K562 (cell line): ENCODE measurements around the gene COQ10B. TPM values are rescaled to one million over a fixed set of nuclear protein-coding genes. Genes with fewer than 3 reads are reported as not detected.

Source experiments
- ATF7 ChIP-seq: fragments of 450-650 bp; IDR thresholded peaks from 2 replicates; pipeline ENCODE4 v1.7.1; 2014; ENCODE audit warnings: mild to moderate bottlenecking, moderate library complexity
- BCOR ChIP-seq: fragments of 450-650 bp; IDR thresholded peaks from 2 replicates; pipeline ENCODE4 v1.6.1; 2016
- DMBX1 ChIP-seq: fragments of 250-450 bp; sonication (Bioruptor Pico); IDR thresholded peaks from 2 replicates; pipeline ENCODE4 v1.8.0; 2022; ENCODE audit warnings: inconsistent platforms, mild to moderate bottlenecking, moderate library complexity, borderline replicate concordance
- FOXA3 ChIP-seq, 2 experiments: fragments of 450-650 bp in 1 of 2; sonication (generic) in 1 of 2; formaldehyde crosslinking; IDR thresholded peaks in 1 of 2; conservative IDR thresholded peaks in 1 of 2; 2 replicates each; pipeline versions ENCODE4 v1.4.0 to v1.8.0; 2020 to 2022; ENCODE audit warnings: mild to moderate bottlenecking in 2 of 2, missing genetic modification reagents in 1 of 2
- HCFC1 ChIP-seq: IDR thresholded peaks from 2 replicates; pipeline ENCODE4 v1.6.1; 2012; ENCODE audit warnings: low read depth, low read length, improper control_type of control experiment
- HDAC1 ChIP-seq, 2 experiments: fragments of 450-650 bp; IDR thresholded peaks; 2 replicates each; pipeline ENCODE4 v1.6.1; 2016 to 2017; ENCODE audit warnings: inconsistent platforms in 1 of 2, mild to moderate bottlenecking in 1 of 2, moderate library complexity in 1 of 2
- POLR2G ChIP-seq: fragments of 200-400 bp; formaldehyde crosslinking; IDR thresholded peaks from 2 replicates; pipeline ENCODE4 v1.6.1; 2017; ENCODE audit warnings: low read depth, mild to moderate bottlenecking, antibody characterized with exemption, low read length, moderate library complexity
- SMARCC2 ChIP-seq: fragments of 450-650 bp; IDR thresholded peaks from 2 replicates; pipeline ENCODE4 v1.6.1; 2017; ENCODE audit warnings: antibody characterized with exemption, moderate library complexity, mild to moderate bottlenecking, low read depth
- SRSF1 ChIP-seq: fragments of 200-400 bp; formaldehyde crosslinking; IDR thresholded peaks from 2 replicates; pipeline ENCODE4 v1.6.1; 2017; ENCODE audit warnings: mild to moderate bottlenecking, low read depth, low read length, moderate library complexity
- ZNF436 ChIP-seq: fragments of 250-450, 450-650 bp; sonication (Bioruptor Pico); formaldehyde crosslinking; IDR thresholded peaks from 2 replicates; pipeline ENCODE4 v1.7.0; 2020; ENCODE audit warnings: mild to moderate bottlenecking
- ZNF717 ChIP-seq: fragments of 250-450 bp; sonication (Bioruptor Pico); IDR thresholded peaks from 2 replicates; pipeline ENCODE4 v1.5.0; 2021
- polyA plus RNA-seq, 8 experiments: library from polyadenylated mRNA; depleted of rRNA in 4 of 8; stranded (reverse) in 5 of 8; unstranded in 3 of 8; fragments of >200 nt; fragmentation: Nextera tagmentation in 2 of 8; fragmentation: Illumina TruSeq in 1 of 8; extraction: Ambion mirVana in 2 of 8; extraction: Trizol in 1 of 8; gene quantifications; 2 replicates each; pipeline versions ENCODE4 v1.2.1 to v1.2.3, GENCODE V29; 2011 to 2014; ENCODE audit warnings: inconsistent platforms in 1 of 8, missing spikeins in 1 of 8
- total RNA-seq, 7 experiments: library from RNA; depleted of rRNA in 6 of 7; stranded (reverse); fragments of >200 nt in 6 of 7; fragmentation: Illumina TruSeq in 2 of 7; extraction: Trizol in 2 of 7; gene quantifications; 2 replicates each; pipeline versions ENCODE4 v1.2.1 to v1.2.3, GENCODE V29; 2011 to 2021; ENCODE audit warnings: low replicate concordance in 1 of 7
- TF ChIP-seq, protein P1 (sequence below): sonication (generic); formaldehyde crosslinking; IDR thresholded peaks from 2 replicates; pipeline ENCODE4 v1.8.0; 2023; ENCODE audit warnings: missing genetic modification reagents, mild to moderate bottlenecking, borderline replicate concordance
- TF ChIP-seq, protein P2 (sequence below): sonication (generic); formaldehyde crosslinking; IDR thresholded peaks from 2 replicates; pipeline ENCODE4 v1.8.1; 2023; ENCODE audit warnings: mild to moderate bottlenecking, missing genetic modification reagents
- TF ChIP-seq, protein P3 (sequence below), 2 experiments: fragments of 450-650 bp; IDR thresholded peaks; 2 replicates each; pipeline ENCODE4 v1.6.1; 2016
- TF ChIP-seq, protein P4 (sequence below): IDR thresholded peaks from 2 replicates; pipeline ENCODE4 v1.6.1; 2011; ENCODE audit not compliant: insufficient read length; ENCODE audit errors: extremely low read depth
- TF ChIP-seq, protein P5 (sequence below), 2 experiments: fragments of 450-650 bp; conservative IDR thresholded peaks; 2 replicates each; pipeline ENCODE4 v1.6.1; 2017; ENCODE audit warnings: mild to moderate bottlenecking in 2 of 2, moderate library complexity in 2 of 2

Gene COQ10B
- total and polyA plus RNA-seq, 9 of the 15 experiments (the other 6 are each of a cell fraction or from before 2014, with no cell fraction given): 3.1 to 13.1 (median 7.7) TPM

DNA sequence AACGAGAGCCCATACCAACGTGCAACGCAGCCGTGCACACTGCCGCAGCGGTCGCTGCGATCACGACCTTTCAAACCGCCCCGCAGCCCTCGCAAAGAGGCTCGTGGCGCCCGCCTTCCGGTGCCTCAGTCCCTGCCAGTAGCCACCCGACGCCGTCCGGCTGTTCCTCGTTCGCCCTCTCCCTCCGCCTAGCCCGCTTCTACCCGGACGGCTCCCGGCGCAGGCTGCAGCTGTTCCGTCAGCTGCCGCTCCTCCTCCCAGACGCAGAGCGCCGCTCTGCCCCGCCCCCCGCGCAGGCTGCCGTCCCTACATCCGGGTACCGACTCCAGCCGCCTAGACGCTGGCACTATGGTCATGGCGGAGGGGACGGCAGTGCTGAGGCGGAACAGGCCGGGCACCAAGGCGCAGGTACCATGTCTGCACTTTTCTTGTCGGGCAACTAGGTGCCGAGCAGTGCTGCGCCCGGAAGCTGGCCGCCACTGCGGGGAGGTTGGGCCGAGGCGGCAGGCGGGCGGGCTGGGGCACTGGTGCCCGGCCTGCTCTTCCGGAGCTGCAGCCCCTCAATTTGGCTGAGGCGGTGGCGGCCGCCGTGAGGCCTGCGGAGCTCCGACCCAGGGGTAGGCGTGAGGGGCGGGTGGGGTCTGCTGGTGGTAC lies 62.5 kb downstream of the COQ10B start, which contains the start of gene MOB4 (continued):
- peak; percentile 74 for TF ChIP-seq ATF7
- 0 out of 2 replicates have a peak, but pooled peaks have one; percentile 36 for TF ChIP-seq DMBX1 (CRISPR knock-in tag)
- peak in 1 of 2 experiments; percentile 69; a peak in 1 of 4 replicates for TF ChIP-seq HDAC1 (IDR thresholded peaks at IDR 0.05)
- TF ChIP-seq, protein P1, sequence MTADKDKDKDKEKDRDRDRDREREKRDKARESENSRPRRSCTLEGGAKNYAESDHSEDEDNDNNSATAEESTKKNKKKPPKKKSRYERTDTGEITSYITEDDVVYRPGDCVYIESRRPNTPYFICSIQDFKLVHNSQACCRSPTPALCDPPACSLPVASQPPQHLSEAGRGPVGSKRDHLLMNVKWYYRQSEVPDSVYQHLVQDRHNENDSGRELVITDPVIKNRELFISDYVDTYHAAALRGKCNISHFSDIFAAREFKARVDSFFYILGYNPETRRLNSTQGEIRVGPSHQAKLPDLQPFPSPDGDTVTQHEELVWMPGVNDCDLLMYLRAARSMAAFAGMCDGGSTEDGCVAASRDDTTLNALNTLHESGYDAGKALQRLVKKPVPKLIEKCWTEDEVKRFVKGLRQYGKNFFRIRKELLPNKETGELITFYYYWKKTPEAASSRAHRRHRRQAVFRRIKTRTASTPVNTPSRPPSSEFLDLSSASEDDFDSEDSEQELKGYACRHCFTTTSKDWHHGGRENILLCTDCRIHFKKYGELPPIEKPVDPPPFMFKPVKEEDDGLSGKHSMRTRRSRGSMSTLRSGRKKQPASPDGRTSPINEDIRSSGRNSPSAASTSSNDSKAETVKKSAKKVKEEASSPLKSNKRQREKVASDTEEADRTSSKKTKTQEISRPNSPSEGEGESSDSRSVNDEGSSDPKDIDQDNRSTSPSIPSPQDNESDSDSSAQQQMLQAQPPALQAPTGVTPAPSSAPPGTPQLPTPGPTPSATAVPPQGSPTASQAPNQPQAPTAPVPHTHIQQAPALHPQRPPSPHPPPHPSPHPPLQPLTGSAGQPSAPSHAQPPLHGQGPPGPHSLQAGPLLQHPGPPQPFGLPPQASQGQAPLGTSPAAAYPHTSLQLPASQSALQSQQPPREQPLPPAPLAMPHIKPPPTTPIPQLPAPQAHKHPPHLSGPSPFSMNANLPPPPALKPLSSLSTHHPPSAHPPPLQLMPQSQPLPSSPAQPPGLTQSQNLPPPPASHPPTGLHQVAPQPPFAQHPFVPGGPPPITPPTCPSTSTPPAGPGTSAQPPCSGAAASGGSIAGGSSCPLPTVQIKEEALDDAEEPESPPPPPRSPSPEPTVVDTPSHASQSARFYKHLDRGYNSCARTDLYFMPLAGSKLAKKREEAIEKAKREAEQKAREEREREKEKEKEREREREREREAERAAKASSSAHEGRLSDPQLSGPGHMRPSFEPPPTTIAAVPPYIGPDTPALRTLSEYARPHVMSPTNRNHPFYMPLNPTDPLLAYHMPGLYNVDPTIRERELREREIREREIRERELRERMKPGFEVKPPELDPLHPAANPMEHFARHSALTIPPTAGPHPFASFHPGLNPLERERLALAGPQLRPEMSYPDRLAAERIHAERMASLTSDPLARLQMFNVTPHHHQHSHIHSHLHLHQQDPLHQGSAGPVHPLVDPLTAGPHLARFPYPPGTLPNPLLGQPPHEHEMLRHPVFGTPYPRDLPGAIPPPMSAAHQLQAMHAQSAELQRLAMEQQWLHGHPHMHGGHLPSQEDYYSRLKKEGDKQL: no peak
- TF ChIP-seq, protein P2, sequence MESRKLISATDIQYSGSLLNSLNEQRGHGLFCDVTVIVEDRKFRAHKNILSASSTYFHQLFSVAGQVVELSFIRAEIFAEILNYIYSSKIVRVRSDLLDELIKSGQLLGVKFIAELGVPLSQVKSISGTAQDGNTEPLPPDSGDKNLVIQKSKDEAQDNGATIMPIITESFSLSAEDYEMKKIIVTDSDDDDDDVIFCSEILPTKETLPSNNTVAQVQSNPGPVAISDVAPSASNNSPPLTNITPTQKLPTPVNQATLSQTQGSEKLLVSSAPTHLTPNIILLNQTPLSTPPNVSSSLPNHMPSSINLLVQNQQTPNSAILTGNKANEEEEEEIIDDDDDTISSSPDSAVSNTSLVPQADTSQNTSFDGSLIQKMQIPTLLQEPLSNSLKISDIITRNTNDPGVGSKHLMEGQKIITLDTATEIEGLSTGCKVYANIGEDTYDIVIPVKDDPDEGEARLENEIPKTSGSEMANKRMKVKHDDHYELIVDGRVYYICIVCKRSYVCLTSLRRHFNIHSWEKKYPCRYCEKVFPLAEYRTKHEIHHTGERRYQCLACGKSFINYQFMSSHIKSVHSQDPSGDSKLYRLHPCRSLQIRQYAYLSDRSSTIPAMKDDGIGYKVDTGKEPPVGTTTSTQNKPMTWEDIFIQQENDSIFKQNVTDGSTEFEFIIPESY (CRISPR knock-in tag): no peak
- TF ChIP-seq, protein P3, sequence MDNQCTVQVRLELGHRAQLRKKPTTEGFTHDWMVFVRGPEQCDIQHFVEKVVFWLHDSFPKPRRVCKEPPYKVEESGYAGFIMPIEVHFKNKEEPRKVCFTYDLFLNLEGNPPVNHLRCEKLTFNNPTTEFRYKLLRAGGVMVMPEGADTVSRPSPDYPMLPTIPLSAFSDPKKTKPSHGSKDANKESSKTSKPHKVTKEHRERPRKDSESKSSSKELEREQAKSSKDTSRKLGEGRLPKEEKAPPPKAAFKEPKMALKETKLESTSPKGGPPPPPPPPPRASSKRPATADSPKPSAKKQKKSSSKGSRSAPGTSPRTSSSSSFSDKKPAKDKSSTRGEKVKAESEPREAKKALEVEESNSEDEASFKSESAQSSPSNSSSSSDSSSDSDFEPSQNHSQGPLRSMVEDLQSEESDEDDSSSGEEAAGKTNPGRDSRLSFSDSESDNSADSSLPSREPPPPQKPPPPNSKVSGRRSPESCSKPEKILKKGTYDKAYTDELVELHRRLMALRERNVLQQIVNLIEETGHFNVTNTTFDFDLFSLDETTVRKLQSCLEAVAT (IDR thresholded peaks at IDR 0.05): 0 out of 4 replicates have a peak, but pooled peaks of 1 of the 2 experiments have one; percentile 60
- TF ChIP-seq, protein P4, sequence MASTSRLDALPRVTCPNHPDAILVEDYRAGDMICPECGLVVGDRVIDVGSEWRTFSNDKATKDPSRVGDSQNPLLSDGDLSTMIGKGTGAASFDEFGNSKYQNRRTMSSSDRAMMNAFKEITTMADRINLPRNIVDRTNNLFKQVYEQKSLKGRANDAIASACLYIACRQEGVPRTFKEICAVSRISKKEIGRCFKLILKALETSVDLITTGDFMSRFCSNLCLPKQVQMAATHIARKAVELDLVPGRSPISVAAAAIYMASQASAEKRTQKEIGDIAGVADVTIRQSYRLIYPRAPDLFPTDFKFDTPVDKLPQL: no peak
- TF ChIP-seq HCFC1: peak; percentile 69
- no peak for TF ChIP-seq FOXA3 (CRISPR knock-in tag; conservative IDR thresholded peaks at IDR 0.05 in 1 of 2, IDR thresholded peaks at IDR 0.05 in 1 of 2)
- TF ChIP-seq ZNF436: no peak
- TF ChIP-seq SRSF1: peak; percentile 98
- peak; percentile 30; the same call in 1 of the 2 replicates for TF ChIP-seq SMARCC2
- no peak for TF ChIP-seq ZNF717 (CRISPR knock-in tag)
- peak; percentile 95 for TF ChIP-seq POLR2G
- TF ChIP-seq, protein P5, sequence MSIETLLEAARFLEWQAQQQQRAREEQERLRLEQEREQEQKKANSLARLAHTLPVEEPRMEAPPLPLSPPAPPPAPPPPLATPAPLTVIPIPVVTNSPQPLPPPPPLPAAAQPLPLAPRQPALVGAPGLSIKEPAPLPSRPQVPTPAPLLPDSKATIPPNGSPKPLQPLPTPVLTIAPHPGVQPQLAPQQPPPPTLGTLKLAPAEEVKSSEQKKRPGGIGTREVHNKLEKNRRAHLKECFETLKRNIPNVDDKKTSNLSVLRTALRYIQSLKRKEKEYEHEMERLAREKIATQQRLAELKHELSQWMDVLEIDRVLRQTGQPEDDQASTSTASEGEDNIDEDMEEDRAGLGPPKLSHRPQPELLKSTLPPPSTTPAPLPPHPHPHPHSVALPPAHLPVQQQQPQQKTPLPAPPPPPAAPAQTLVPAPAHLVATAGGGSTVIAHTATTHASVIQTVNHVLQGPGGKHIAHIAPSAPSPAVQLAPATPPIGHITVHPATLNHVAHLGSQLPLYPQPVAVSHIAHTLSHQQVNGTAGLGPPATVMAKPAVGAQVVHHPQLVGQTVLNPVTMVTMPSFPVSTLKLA (conservative IDR thresholded peaks at IDR 0.05): peak; percentile 79 to 83
- TF ChIP-seq BCOR: 0 out of 2 replicates have a peak, but pooled peaks have one; percentile 22
